Osteoblast (primary cell): ENCODE measurements around the gene NCMAP. TPM values are rescaled to one million over a fixed set of nuclear protein-coding genes. Genes with fewer than 3 reads are reported as not detected.

Source experiments
- DNase-seq: peaks from one replicate; pipeline ENCODE4 v3.0.0; 2011; ENCODE audit warnings: low spot score, mixed read lengths; ENCODE audit not compliant: insufficient read length; ENCODE audit errors: missing footprints
- H2AFZ ChIP-seq: 2 replicates; pipeline ENCODE4 v1.6.0; 2011; ENCODE audit warnings: mild to moderate bottlenecking, low read length
- H3K27ac ChIP-seq: 2 replicates; pipeline ENCODE4 v1.5.1; 2011; ENCODE audit warnings: mild to moderate bottlenecking, low read depth, low read length, moderate library complexity
- H3K27me3 ChIP-seq: 2 replicates; pipeline ENCODE4 v1.6.0; 2012; ENCODE audit warnings: mild to moderate bottlenecking, control low read depth, inconsistent platforms, low read length, moderate library complexity; ENCODE audit not compliant: insufficient read depth
- H3K36me3 ChIP-seq: 2 replicates; pipeline ENCODE4 v1.5.1; 2011; ENCODE audit warnings: mild to moderate bottlenecking, low read length, control low read depth, moderate library complexity; ENCODE audit not compliant: insufficient read depth
- H3K4me1 ChIP-seq: 2 replicates; pipeline ENCODE4 v1.5.1; 2011; ENCODE audit warnings: mild to moderate bottlenecking, low read length, control low read depth, moderate library complexity; ENCODE audit not compliant: insufficient read depth
- H3K4me2 ChIP-seq: 2 replicates; pipeline ENCODE4 v1.6.0; 2011; ENCODE audit warnings: mild to moderate bottlenecking, low read length; ENCODE audit not compliant: insufficient read depth
- H3K4me3 ChIP-seq: fragments of 200-600 bp; sonication (generic); 3 replicates; pipeline ENCODE4 v1.5.1; 2012; ENCODE audit warnings: mild to moderate bottlenecking, low read length, inconsistent platforms; ENCODE audit not compliant: insufficient read depth
- H3K79me2 ChIP-seq: 2 replicates; pipeline ENCODE4 v1.6.0; 2012; ENCODE audit warnings: mild to moderate bottlenecking, low read length, control low read depth, inconsistent platforms; ENCODE audit not compliant: insufficient read depth
- H3K9me3 ChIP-seq: 2 replicates; pipeline ENCODE4 v1.5.1; 2011; ENCODE audit warnings: low read depth, low read length, control low read depth
- H4K20me1 ChIP-seq: 2 replicates; pipeline ENCODE4 v1.6.0; 2012; ENCODE audit warnings: mild to moderate bottlenecking, low read length, control low read depth; ENCODE audit not compliant: insufficient read depth
- CTCF ChIP-seq: IDR thresholded peaks from 2 replicates; pipeline ENCODE4 v1.5.1; 2011; ENCODE audit warnings: mild to moderate bottlenecking, low read depth, low read length, moderate library complexity; ENCODE audit errors: extremely low read depth
- total RNA-seq: library from RNA; depleted of rRNA; stranded (reverse); fragments of >200 nt; gene quantifications from 2 replicates; pipeline ENCODE4 v1.2.3, GENCODE V29; 2012

The NCMAP gene
- total RNA-seq, 1 donor = not detected

DNA sequence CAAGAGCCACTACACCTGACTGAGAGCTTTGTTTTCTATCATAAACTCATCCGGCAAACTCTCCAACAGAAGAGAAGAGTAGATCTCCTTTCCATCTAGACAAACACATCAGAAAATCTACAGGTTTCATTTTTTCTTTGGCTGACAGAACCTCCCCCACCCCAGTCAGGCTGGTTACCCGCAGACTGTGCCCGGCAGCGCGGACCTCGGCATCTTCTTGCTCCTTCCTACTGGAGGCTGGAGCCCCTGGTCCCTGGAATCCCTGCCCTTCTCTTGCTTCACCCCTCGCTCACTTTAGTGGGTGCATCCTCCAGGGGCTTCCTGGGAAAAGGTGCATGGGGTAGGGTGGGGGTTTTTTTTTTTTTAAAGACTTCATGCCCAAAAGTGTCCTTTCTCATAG is 23.0 kb downstream of the NCMAP start:
- no peaks in the 10 kb centered on the region for H3K36me3 ChIP-seq
- H3K4me2 ChIP-seq = no peak overlapping the region
- no peak for TF ChIP-seq CTCF
- H3K4me3 ChIP-seq = no peak overlapping the region
- H3K79me2 ChIP-seq = no peaks in the 10 kb centered on the region
- no peaks in the 10 kb centered on the region for H3K9me3 ChIP-seq
- no peaks in the 10 kb centered on the region for H3K4me1 ChIP-seq
- no peak for DNase-seq
- H3K27ac ChIP-seq = no peak overlapping the region
- H3K27me3 ChIP-seq = peaks cover 11% of the 10 kb centered on the region
- H2AFZ ChIP-seq = no peak overlapping the region
- H4K20me1 ChIP-seq = no peaks in the 10 kb centered on the region

DNA sequence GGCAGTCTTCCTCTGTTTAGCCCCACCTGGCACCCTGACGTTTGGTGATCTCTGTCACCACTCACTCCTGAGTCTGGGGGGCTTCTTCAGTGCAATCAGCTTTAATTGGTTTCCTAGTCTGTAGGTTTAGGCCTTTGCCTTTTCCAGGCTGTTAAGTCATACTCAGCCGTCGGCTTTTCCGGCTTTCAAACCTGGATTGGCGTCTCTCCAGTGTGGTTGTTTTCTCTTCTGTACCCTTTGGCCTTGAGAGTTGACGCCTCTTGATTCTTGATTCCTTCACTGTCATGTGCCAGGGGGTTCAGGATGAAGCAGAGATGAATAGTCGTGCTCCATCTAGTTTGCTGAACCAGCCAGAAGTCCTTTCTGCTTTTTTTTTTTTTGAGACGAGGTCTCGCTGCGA is 24.9 kb downstream of the NCMAP start:
- Histone ChIP-seq H3K27me3 (peaks cover 20% of the 10 kb centered on the region), H4K20me1 (no peaks in the 10 kb centered on the region), H3K79me2 (no peaks in the 10 kb centered on the region), H3K9me3 (no peaks in the 10 kb centered on the region), H3K36me3 (no peaks in the 10 kb centered on the region), H2AFZ (no peak overlapping the region), H3K4me2 (no peak overlapping the region), H3K4me3 (no peak overlapping the region), H3K27ac (no peak overlapping the region), H3K4me1 (no peaks in the 10 kb centered on the region)
- DNase-seq = no peak
- no peak for TF ChIP-seq CTCF

GRCh38 chr1:24584171-24584647 is 28.3 kb downstream of the NCMAP start:
- no peaks in the 10 kb centered on the region for H3K36me3 ChIP-seq
- H3K79me2 ChIP-seq = no peaks in the 10 kb centered on the region
- H3K4me2 ChIP-seq = no peak overlapping the region
- H2AFZ ChIP-seq = no peak overlapping the region
- H3K27ac ChIP-seq = no peak overlapping the region
- H4K20me1 ChIP-seq = no peaks in the 10 kb centered on the region
- H3K9me3 ChIP-seq = no peaks in the 10 kb centered on the region
- DNase-seq = no peak
- no peak overlapping the region for H3K4me3 ChIP-seq
- TF ChIP-seq CTCF = no peak
- H3K27me3 ChIP-seq = peaks cover 18% of the 10 kb centered on the region
- H3K4me1 ChIP-seq = no peaks in the 10 kb centered on the region

GRCh38 chr1:24586119-24586518 is 30.2 kb downstream of the NCMAP start:
- Histone ChIP-seq H3K79me2 (no peaks in the 10 kb centered on the region), H3K9me3 (no peaks in the 10 kb centered on the region), H3K36me3 (no peaks in the 10 kb centered on the region), H3K27me3 (peaks cover 22% of the 10 kb centered on the region), H2AFZ (no peak overlapping the region), H4K20me1 (no peaks in the 10 kb centered on the region), H3K4me1 (no peaks in the 10 kb centered on the region), H3K4me2 (no peak overlapping the region), H3K27ac (no peak overlapping the region), H3K4me3 (no peak overlapping the region)
- TF ChIP-seq CTCF = no peak
- no peak for DNase-seq
